ENCODE measurements around the gene CAPN8.
A peak's percentile ranks its signal among the peaks of the same experiment; 100 is the strongest.

The CAPN8 gene

DNA sequence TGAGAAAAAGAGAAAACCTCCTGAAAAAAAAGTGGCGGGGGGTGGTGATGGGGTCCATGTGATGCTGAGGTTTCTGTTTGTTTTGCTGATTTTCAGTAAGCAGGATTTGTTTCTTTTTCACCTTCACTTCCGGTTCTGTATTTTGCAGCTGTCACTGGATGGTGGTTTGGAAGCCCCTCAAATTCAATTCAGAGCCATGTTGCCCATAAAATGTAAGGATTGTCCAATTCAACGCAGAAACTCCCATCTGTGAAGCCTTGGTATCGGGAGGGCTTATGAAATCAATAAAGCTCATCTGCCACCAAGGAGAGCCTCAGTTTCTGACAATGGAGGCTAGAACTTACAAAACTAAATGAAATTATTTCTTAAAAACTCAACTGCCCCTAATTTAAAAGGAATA, 12.1 kb downstream of the CAPN8 start:
- no peak for DNase-seq

DNA sequence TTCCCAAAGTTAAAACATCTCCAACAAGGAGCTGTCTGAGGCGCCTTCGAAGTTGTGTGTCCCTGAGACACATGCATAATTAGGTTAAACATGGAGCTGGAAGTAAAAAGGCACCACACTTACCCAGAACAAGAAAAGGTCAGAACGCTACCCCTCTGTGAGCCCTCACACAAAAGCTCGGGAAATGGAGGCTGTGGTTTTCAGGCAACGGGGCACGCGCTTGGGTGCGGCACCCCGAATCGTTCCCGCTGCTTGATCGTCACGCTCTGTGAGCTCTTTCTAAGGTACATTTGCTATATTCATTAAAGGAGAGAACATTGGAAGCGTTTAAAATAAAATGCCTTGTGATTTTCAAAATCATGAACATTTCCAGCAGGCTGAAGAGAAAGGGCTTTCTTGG, 12.5 kb downstream of the CAPN8 start:
- DNase-seq: no peak

DNA sequence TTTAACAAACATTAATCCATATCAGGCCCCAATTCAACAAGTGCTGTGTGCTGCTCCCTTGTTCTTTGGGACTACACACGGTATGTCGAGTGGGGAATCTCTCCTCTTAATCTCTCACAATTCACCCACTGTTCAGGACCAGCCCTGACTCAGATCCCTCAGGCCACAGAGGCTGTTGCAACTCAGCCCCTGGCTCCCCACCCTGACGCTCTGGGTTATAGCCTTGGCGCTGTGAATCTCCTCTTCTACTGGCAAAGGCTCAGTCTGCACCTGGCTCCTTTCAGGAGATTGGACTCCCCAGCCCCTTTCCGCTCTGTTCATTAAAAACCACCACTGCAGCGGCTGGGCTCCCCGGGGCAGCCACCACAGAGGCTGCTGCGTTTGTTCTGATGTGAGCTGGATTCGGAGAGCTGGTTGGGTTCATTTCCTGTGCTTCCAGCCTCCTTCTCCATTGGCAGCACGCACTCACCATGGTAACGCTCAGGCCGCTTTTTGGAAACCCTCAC, 13.0 kb downstream of the CAPN8 start:
- no peak for DNase-seq

DNA sequence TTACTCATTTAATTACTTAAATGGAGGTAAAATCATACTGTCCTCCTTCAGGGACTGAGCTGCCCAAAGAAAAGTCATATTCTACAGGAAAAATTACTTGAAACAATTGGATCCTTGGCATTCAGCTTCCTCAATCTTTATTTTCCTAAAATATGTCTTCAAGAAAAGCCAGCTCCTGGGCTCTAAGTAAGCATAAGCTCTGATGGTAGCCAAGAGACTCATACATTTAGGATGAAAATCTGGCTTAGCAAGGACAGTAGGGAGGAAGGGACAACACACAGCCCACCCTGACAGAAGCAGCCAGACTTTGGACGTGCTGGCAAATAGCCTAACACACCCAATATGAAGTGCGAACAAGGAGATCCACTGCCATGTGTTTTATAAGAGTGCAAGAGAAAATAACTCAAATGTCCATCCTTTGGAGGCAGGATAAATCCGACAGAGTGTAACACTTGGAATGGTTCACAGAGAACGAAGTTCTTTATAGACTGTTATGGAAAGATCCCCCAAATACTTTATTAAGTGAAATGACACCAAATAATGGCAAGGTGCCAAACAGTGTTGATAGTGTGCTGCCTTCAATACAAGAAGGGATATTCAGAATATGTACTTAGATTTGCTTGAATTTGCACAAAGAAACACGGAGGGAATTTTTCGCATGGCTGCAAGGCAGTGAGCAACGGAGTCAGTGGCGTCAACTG, 14.1 kb downstream of the CAPN8 start:
- DNase-seq: no peak

DNA sequence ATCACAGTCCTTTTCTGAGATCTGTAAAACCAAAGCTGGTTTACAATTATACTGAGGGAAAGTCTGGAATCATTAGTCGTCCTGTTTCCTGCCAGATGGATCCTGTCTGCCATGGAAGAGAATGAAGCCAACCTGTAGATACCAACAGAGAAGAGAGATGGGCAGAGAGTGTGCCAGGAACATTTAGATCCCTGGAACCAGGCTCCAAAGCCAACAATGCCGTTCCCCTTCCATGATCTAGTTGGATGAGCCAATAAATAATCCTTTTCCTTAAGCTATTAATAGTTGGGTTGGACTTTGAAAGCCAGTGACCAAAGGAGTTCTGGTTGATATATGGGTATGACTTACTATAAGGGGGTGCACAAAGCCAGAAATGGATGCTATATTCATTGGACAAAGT, 15.0 kb downstream of the CAPN8 start:
- no peak for DNase-seq

DNA sequence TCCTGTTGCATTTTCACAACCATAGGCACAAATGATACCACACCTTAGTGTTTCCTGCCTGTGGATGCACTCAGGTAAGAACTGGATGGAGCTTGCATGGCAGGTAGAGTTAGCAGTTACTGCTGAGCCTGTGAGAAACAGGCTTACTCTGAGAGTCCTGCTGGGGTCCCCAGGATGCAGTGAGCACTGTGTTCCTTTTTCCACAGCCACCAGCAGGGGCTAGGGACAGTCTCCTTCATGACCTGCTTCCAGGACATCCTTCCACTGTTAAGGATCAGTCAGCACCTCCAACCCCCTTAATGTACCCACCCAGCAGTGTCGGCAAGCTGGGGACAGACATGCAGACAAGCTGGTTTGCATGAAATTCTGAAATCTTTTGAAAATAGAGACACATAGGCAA, 16.3 kb downstream of the CAPN8 start:
- no peak for DNase-seq

DNA sequence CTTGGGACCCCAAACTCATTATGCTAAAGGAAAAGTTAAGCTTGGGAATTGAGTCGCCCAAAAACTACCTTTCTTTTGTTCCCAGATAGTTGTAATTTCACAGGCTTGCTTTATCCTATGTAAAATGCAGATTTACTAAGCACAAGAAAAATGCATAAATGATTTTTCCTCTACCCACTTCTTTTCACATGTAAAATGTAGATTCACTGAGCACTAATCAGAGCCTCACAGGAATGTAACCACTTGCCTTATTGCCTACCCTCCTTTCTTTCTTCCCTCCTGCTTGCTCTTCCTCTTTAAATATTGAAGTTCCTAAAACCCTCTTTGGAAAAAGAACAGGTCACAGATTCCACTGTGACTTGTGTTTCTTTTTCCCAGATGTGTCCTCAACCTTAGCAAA, 18.3 kb downstream of the CAPN8 start:
- no peak for DNase-seq

DNA sequence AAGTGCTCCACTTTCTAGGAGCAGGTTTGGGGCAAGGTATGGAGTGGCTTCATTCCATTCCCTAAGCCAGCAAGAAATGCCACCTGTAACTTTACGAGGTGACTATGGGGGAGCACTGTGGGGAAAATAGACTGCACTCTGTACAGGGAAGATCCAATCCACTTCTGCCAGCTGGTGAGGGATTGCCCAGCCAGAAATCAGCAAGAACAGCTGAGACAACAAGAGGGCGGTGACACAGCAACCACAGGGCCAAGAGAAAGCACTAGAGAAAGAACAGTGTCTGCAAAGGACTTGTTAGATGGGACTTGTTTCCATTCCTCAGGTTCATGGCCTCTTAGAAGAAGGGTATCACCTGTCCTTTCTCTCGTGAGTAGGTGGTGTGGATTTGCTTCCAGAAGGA, 19.6 kb downstream of the CAPN8 start:
- no peak for DNase-seq

DNA sequence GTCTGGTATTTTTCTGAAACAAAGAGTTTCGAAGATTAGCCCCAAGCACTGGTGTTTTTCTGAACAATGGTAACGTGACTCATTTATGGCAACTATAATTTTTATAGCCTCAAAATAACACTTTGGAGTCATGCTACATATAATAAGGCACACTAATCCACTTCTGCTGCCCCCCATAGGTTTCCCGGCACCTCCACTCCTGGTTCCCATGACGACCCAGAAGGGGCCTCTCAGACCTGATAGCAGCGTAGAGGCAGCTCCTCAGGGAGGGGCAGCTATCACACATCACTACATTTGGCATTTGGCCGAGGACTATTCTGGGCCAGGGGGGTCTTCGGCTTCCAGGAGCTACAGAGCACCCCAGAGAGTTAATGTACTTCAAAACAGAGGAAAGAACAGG, 23.3 kb downstream of the CAPN8 start:
- DNase-seq: no peak

DNA sequence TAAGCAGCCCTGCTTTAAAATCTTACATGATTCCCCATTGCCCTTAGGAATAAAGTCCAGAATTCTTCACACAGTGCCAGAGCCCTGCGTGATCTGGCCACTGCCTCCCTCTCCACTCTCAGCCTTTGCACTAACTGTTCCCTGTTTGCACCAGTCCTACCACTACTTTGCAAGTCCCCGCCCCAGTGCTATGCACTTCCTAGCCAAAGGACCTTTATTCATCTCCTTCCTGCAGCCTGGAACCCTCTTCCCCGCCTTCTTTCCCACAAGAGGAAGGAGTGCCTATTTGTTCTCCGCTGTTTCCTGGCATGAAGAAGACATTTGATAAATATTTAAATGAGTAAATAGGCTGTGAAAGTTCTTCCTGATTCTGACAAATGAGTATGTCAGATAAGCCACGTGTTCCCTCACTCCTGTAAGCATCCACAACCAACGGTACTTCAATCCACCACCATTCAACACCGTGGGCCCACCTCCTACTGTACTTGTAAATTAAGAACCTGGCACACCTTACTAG, 23.9 kb downstream of the CAPN8 start:
- no peak for DNase-seq

DNA sequence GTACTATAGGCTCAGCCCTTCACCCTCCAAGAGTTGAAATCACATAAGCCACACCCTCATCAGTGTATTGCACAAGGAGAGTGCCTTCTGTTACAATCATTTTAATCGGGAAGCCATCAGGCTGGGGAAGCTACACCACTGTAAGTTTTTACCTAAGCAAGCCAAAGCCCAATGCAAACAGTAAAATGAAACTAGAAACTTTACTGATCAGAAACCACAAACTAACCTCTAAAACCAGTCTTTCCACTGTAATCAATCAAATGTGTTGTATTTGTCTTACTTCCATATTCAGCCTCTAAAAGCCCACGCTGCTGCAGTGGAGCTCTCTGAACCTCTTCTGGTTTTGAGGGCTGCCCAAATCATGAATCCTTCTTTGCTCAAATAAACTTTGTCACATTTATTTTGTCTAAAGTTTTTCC, 26.2 kb downstream of the CAPN8 start:
- DNase-seq: no peak

DNA sequence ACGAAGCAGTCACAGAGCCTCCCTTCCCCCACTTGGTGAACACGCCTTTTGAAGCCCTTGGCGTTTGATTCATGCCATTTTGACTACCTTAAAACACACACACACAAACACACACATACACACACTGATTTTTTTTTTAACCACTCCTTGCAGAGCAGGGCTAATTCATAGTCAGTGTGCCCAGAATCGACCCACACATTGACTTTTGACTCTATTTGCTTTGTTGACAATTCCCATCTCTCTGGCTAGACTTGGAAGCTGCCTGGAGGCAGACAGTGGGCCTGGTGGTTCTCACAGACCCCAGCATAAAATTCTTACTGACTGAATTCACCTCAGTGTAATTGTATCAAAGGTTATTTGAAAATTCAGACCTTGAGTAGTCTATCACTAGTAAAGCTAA, 30.3 kb downstream of the CAPN8 start:
- no peak for DNase-seq

DNA sequence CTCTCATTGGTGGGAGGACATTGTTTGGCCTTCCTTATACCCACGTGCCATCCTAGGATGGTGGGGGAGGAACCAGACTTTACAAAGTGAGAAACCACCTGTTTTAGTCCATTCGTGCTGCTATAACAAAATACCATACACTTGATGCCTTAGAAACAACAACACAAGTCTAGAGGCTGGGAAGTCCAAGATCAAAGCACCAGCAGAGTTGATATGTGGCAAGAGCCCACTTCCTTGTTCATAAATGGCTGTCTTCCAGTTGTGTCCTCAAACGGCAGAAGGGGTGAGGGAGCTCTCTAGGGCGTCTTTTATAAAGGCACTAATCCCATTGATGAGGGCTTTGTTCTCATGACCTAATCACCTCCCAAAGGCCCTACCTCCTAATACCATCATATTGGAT, 31.1 kb downstream of the CAPN8 start:
- no peak for DNase-seq

DNA sequence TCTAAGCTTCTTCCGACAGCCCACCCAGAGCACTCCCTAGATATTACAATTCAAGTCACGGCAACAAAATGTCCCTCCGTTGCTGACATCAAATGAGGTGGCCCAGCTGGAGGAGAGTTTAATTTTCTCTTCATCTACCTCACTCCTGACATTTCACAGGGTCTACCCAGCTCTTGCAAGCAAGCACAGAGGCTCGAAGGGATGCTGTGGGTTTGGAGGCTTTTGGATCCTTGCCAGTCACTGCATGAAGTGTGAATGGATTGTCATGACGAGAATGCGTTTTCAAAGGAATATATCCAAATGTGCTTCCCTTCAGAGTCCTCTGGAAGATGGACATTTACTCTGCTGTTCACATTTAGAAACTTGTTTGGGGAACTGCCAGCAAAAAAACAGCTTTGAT, 33.5 kb downstream of the CAPN8 start:
- DNase-seq: no peak

DNA sequence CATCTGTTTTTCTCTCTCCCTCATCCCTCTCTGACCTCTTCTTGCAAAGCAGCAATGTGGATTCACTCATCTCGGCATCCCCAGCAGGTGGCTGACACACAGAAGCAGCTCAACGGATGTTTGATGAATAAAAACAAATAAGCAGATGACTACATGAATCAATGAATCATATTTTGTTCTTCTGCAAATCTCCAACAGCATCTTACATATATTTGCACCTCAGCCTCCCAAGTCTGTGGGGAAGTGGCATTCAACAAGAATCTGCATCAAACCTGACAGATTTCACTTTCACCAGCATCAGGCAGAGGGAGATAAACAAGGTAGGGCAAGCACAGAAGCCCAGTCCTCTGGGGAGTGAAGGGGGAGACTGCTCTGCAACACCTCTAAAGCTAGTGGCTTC, 34.0 kb downstream of the CAPN8 start:
- DNase-seq: no peak

DNA sequence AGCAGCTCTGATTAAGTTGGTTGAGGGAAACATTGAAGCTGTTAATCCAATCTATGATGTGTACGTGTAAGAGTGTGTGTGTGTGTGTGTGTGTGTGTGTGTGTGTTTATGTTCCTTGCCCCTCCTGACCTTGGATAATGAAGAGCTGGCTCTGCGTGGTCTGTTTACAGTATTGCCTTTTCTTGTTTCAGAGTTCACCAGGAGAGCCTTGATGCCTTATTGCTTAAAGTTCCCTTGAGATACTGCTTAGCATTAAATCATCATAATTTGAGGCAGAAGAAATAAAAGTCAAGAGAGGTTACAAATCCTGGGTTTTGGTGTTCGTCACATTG, 36.4 kb downstream of the CAPN8 start:
- no peak for DNase-seq

DNA sequence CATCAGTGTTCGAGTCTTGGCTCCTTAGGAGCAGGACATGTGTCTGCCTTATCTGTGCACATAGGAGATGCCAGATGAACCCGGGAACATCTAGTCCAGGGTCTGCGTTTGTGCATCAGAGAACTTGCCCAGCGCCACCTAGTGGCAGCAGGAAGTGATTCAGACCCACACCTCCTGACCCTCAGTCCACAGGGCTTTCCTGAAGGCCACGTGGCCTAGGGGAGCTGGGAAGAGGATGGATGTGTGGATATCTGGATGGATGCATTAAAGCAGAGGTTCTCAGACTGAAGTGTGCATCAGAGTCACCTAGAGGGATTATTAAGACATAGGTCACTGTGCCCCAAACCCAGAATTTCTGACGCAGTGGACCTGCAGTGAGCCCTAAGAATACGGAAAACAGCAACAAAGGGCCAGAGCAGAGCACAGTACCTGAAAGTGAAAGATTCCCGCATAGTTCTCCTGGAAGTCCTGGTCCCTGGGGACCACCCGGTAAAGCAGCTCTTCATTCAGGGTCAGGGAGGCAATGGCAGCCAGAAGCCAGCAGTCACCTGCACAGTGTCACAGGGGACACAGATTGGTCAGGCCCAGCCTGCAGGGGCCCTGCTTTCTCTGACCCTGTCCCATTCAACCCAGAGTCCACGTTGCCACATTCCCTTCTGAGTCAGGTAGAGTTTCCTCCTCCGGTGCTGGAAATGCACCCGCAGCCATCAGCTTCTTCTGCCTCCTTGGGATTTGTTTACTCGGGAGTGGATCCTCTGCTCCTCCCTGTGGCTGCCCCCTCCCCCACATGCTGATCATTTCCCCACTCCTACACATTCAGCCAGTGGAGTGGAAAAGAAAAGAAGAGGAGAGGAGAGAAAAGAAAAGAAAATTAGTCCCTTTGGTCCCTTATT, 37.0 kb downstream of the CAPN8 start:
- DNase-seq: peak; percentile 63 to 65

DNA sequence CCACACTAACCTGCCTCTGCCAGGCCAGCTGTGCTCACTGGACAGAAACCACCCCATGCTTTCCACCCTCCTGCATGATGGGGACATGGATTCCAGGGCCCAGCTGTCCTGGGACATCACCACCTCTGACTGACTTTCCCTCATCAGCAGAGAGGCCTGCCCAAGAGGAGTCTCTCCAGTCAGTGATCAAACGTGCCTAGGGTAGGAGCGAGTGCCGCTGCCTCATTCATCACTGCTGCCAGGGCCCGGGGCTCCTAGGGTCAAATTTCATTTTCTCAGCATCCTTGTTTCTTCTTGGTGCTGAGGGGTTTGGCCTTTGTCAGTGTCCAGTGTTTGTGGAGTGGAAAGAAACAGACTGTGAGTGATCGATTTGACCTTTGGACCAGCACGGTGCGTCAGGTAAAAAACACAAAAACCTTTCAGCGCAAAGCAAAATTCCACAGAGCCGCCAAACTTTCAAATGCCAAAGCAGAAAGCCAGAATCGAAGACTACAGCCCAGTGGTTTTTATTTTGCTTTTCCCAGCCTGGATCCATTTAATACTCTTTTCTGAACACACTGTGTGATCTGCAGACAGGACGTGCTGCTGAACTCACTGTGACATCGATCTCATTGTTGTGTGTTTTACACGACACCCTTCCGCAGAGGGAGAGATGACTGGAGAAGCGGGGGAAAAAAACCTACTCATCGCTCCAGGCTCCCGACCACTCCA, 43.2 kb downstream of the CAPN8 start:
- no peak for DNase-seq

DNA sequence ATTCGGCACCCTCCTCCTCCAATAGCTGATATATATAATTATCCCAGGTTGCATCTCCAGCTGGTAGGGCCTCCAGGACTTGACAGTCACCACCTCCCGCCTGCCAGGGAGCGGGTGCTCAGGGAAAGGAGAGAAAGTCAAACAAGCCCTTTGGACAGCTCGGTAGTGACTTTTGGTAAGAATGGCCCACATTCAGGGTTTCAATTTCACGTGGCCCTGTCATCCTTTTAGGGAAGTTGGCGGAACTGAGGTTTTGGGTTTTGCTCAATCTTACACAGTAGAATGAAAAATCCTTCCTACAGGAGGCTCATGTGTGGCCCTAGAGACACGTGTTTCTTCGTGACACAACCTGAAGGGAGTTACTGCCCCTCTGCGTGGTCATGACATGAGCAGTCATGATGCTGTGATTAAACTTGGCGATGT, 44.2 kb downstream of the CAPN8 start:
- DNase-seq: no peak

DNA sequence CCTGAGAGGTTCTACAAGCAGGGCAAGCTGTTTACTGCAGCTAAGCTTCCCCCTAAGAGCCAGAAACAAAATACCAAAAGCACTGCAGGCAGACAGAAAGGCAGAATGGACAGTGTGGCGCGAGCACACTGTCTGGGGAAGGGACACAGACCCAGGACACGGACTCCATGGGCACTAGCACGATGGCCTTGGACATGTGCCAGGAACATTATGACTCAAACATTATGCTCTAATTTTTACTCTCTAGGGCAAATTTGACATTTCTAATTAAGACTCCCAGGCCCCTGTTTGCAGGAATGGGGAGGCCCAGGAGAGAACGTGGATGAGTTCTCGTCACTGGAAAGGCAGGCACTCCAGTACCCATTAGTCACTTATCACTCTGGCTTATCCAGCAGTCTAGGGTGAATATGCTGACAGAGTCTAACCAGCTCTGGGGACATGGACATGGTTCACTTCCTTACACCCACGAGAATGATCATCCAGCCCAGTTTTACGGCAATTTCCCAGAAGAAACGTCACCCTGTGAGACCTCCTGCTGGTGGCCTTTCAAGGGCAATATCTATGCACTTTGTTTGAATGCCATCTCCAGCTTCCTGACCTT, 45.1 kb downstream of the CAPN8 start:
- DNase-seq: no peak

DNA sequence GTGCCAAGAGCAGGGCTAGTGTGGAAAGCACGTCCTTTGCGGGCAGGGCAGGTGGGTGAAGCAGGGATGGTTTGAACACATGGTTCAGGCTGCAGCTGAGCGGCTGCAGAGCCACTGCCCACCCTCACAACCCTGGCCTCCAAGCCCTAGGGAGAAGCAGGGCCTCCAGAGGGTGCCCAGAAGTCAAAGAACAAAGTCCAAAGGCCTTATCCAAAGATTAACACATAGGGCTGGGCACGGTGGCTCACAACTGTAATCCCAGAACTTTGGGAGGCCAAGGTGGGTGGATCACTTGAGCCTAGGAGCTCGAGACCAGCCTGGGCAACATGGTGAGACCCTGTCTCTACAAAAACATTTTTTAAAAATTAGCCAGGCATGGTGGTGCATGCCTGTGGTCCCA, 46.8 kb downstream of the CAPN8 start:
- no peak for DNase-seq

DNA sequence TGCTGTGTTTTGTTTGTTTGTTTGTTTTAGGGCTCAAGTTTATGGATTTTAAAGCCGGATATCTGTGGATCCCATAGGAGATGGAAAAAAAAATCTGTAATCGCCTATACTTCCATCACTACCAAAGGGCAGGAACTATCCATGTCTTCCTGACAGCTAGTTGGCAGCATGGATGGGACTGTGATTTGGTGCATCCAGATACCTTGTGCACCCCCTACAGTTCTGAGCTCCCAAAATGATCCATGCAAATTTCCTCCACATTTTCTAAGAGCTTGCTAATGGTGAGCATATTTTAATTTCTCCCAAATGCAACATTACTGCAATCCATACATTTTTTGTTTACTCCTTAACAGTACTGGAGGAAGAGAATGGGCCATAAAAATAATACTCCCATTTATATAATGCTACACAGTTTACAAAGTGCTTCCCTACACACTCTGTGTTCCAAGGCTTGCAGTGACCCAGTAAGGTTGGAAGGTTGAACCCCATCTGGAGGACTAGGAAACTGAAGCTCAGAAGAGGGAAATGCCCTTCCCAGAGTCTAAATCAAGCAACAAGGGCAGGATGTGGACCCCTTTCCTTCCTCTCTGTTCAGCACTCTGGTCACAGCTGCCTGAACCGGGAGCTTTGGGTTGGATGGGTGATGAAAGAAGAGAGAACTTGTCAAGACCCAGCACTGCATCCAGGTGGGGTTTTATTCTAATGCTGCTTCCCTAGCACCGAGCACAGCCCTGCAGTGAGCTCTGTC, 48.0 kb downstream of the CAPN8 start:
- no peak for DNase-seq
